WERI-Rb-1 (cell line): ENCODE measurements around the gene ZNF112.

Source experiments
- DNase-seq: peaks from one replicate; pipeline ENCODE4 v3.0.0-alpha.2; 2020
- H3K27ac ChIP-seq: fragments of 250-450 bp; sonication (Bioruptor Pico); 2 replicates; pipeline ENCODE4 v1.5.1; 2020; ENCODE audit warnings: mild to moderate bottlenecking, moderate library complexity
- H3K27me3 ChIP-seq: fragments of 250-450 bp; sonication (Bioruptor Pico); 2 replicates; pipeline ENCODE4 v1.5.1; 2021; ENCODE audit warnings: mild to moderate bottlenecking, low read depth, moderate library complexity; ENCODE audit not compliant: insufficient read depth, severe bottlenecking
- H3K36me3 ChIP-seq: fragments of 250-450 bp; sonication (Bioruptor Pico); 2 replicates; pipeline ENCODE4 v1.5.1; 2020; ENCODE audit warnings: mild to moderate bottlenecking, moderate library complexity
- H3K4me3 ChIP-seq: 2 replicates; pipeline ENCODE4 v1.5.1; 2011; ENCODE audit warnings: low read depth, mild to moderate bottlenecking, control low read depth, low read length
- H3K9me3 ChIP-seq: fragments of 250-450 bp; sonication (Bioruptor Pico); 2 replicates; pipeline ENCODE4 v1.5.1; 2021; ENCODE audit warnings: mild to moderate bottlenecking, moderate library complexity; ENCODE audit not compliant: severe bottlenecking
- CTCF ChIP-seq: IDR thresholded peaks from 2 replicates; pipeline ENCODE4 v1.5.1; 2011; ENCODE audit warnings: low read depth, mild to moderate bottlenecking, control low read depth, inconsistent platforms, low read length

ZNF112 gene

GRCh38 chr19:44332145-44332544, 24.3 kb downstream of the ZNF112 start:
- H3K36me3 ChIP-seq, result peaks cover 83% of the 10 kb centered on the region
- H3K27me3 ChIP-seq, result no peaks in the 10 kb centered on the region
- no peak for TF ChIP-seq CTCF
- H3K9me3 ChIP-seq, result peaks cover 15% of the 10 kb centered on the region
- DNase-seq, result no peak
- no peak overlapping the region for H3K4me3 ChIP-seq
- H3K27ac ChIP-seq, result no peak overlapping the region

GRCh38 chr19:44315883-44316282, 40.6 kb downstream of the ZNF112 start:
- peaks cover 7% of the 10 kb centered on the region for H3K9me3 ChIP-seq
- H3K36me3 ChIP-seq, result no peaks in the 10 kb centered on the region
- H3K4me3 ChIP-seq, result no peak overlapping the region
- DNase-seq, result no peak
- no peak for TF ChIP-seq CTCF
- H3K27me3 ChIP-seq, result no peaks in the 10 kb centered on the region
- H3K27ac ChIP-seq, result no peak overlapping the region

- Histone ChIP-seq H3K9me3 (peaks cover 5% of the 10 kb centered on the region), H3K4me3 (no peak overlapping the region), H3K36me3 (no peaks in the 10 kb centered on the region), H3K27me3 (no peaks in the 10 kb centered on the region), H3K27ac (no peak overlapping the region)
- no peak for TF ChIP-seq CTCF
- DNase-seq, result no peak
Measured at GRCh38 chr19:44313231-44313630, 43.2 kb downstream of the ZNF112 start.

- H3K9me3 ChIP-seq, result no peaks in the 10 kb centered on the region
- no peak overlapping the region for H3K27ac ChIP-seq
- no peaks in the 10 kb centered on the region for H3K36me3 ChIP-seq
- no peak for DNase-seq
- no peaks in the 10 kb centered on the region for H3K27me3 ChIP-seq
- TF ChIP-seq CTCF, result no peak
- no peak overlapping the region for H3K4me3 ChIP-seq
Measured at GRCh38 chr19:44308011-44308410, 48.5 kb downstream of the ZNF112 start.

- no peak for TF ChIP-seq CTCF
- H3K36me3 ChIP-seq, result peaks cover 10% of the 10 kb centered on the region
- H3K9me3 ChIP-seq, result no peaks in the 10 kb centered on the region
- no peak overlapping the region for H3K4me3 ChIP-seq
- H3K27me3 ChIP-seq, result no peaks in the 10 kb centered on the region
- no peak overlapping the region for H3K27ac ChIP-seq
- no peak for DNase-seq
Measured at GRCh38 chr19:44306283-44306682, 50.2 kb downstream of the ZNF112 start.

GRCh38 chr19:44305457-44305856, 51.0 kb downstream of the ZNF112 start:
- DNase-seq, result no peak
- Histone ChIP-seq H3K27ac (no peak overlapping the region), H3K27me3 (no peaks in the 10 kb centered on the region), H3K36me3 (peaks cover 10% of the 10 kb centered on the region), H3K4me3 (no peak overlapping the region), H3K9me3 (no peaks in the 10 kb centered on the region)
- no peak for TF ChIP-seq CTCF
